Prostate gland (tissue), 2 donors: ENCODE data around the gene LIPC.

ENCODE experiments used
- POLR2A ChIP-seq: fragments of 450-650 bp; IDR thresholded peaks from one replicate; pipeline ENCODE4 v1.6.1; 2016; ENCODE audit warnings: antibody characterized with exemption, mild to moderate bottlenecking
- TF ChIP-seq, protein P1 (sequence below), 4 experiments: fragments of 200-600 bp in 2 of 4; fragments of 450-650 bp in 2 of 4; sonication (generic) in 2 of 4; IDR thresholded peaks; 1 replicate in 3 of 4; 2 replicates in 1 of 4; pipeline ENCODE4 v1.5.1; 2016 to 2019; ENCODE audit warnings: antibody characterized with exemption in 4 of 4, mild to moderate bottlenecking in 2 of 4, moderate library complexity in 2 of 4

DNA sequence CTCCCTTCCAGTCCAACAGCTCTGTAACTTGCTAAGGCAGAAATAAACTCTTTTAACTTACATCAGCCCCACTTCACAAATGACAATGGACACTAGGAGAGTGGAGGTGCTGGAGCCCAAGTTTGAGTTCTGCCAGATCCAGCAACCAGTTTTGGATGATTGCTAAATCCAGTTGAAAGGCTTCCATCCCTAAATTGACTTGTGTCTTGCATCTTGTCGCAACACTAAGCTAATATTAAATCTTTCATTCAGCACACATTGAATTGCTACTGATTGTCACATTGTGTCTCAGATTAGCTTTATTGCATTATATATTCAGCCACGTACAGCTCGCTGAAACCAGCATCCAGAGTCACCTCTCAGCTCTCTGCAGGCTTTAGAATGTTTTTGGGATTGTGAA lies 41.7 kb upstream of the LIPC start:
- TF ChIP-seq, protein P1, sequence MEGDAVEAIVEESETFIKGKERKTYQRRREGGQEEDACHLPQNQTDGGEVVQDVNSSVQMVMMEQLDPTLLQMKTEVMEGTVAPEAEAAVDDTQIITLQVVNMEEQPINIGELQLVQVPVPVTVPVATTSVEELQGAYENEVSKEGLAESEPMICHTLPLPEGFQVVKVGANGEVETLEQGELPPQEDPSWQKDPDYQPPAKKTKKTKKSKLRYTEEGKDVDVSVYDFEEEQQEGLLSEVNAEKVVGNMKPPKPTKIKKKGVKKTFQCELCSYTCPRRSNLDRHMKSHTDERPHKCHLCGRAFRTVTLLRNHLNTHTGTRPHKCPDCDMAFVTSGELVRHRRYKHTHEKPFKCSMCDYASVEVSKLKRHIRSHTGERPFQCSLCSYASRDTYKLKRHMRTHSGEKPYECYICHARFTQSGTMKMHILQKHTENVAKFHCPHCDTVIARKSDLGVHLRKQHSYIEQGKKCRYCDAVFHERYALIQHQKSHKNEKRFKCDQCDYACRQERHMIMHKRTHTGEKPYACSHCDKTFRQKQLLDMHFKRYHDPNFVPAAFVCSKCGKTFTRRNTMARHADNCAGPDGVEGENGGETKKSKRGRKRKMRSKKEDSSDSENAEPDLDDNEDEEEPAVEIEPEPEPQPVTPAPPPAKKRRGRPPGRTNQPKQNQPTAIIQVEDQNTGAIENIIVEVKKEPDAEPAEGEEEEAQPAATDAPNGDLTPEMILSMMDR (IDR thresholded peaks at IDR 0.05): no peak
- TF ChIP-seq POLR2A: no peak
